GM18909 (cell line): Measurements from ENCODE around the gene FGF5.

Experiments
- ATAC-seq: cut with Tn5 transposase; IDR thresholded peaks from one replicate; pipeline ENCODE4 v1.9.1; 2021; ENCODE audit warnings: mild to moderate bottlenecking; ENCODE audit not compliant: unreplicated experiment, poor library complexity

FGF5 gene

GRCh38 chr4:80252953-80253352 is 13.5 kb upstream of the FGF5 start:
- no peak for ATAC-seq

DNA sequence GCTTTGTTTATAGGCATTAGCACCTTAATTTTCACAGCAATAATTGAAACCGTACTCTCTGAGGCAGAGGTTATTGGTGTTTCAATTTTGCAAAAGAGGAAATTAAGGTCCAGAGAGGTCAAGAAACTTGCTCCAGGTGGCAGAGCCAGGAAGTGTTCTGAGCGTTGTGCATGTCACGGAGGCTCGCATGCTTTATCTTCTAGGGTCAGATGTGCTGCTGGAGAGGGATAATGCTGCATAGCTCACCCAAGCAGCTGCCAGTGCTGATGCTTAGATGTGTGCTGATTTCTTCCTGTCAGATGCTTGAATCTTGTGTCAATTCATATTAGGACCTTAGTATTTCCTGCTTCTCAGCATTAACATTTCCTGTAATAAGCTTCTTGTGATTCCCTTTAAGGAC is 13.0 kb upstream of the FGF5 start:
- no peak for ATAC-seq

GRCh38 chr4:80254114-80254513 is 12.3 kb upstream of the FGF5 start:
- no peak for ATAC-seq

- ATAC-seq: no peak
Observed at GRCh38 chr4:80255329-80256095, 11.0 kb upstream of the FGF5 start.

GRCh38 chr4:80257851-80258250 is 8.6 kb upstream of the FGF5 start:
- no peak for ATAC-seq

DNA sequence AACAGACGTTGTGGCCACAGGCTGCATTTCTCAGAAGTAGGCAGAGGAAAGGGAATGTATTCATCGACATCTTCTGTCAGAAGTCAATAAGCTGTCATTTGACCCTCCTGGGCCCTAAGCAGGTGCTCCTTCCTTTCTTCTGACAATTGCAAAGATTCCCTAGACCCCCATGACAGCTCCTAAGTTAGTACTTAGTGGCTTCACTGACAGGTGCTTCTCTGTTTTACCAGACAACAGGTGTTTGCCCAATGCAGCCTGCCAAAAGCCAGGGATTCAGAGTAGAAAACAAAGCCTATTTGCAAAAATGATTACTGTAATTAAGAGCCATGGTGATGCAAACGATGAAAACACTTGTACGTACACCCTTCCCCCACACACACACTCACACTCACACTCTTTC is 7.5 kb upstream of the FGF5 start:
- no peak for ATAC-seq

- ATAC-seq: no peak
Observed at GRCh38 chr4:80259817-80260216, 6.6 kb upstream of the FGF5 start.

DNA sequence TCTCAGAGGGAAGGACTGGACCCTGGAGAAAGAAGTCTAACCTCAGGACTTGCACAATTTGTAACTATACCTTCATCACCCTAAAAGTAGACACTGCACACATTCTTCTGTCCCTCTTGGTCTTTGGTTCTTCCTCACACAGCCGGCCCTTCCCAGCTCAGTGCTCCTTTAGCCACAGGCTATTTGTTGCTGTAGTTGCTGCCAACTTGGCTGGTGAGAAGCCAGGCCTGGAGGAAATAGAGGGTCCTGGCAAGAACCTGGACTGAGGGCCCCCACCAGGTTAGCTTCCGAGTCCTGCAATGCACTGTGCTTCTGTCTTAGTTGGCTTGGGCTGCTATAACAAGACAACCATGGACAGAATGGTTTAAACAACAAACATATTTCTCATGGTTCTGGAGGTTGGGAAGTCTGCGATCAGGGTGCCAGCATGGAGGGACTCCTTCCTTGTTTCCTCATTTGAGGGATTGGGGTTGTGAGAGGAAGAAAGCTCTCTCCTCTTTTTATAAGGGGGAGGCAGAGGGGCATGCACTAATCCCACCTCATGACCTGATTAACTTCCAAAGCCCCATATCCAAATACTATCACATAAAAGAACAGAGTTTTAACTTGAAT is 4.4 kb upstream of the FGF5 start:
- no peak for ATAC-seq

- no peak for ATAC-seq
Observed at GRCh38 chr4:80263541-80264351, 2.7 kb upstream of the FGF5 start.

- ATAC-seq: no peak
Observed at GRCh38 chr4:80264352-80264647, 2.2 kb upstream of the FGF5 start.

GRCh38 chr4:80264825-80265224 is 1.6 kb upstream of the FGF5 start:
- no peak for ATAC-seq

- no peak for ATAC-seq
Observed at GRCh38 chr4:80265571-80266252, 752 bp upstream of the FGF5 start.

GRCh38 chr4:80266902-80267380 is 477 bp downstream of the FGF5 start:
- ATAC-seq: no peak

DNA sequence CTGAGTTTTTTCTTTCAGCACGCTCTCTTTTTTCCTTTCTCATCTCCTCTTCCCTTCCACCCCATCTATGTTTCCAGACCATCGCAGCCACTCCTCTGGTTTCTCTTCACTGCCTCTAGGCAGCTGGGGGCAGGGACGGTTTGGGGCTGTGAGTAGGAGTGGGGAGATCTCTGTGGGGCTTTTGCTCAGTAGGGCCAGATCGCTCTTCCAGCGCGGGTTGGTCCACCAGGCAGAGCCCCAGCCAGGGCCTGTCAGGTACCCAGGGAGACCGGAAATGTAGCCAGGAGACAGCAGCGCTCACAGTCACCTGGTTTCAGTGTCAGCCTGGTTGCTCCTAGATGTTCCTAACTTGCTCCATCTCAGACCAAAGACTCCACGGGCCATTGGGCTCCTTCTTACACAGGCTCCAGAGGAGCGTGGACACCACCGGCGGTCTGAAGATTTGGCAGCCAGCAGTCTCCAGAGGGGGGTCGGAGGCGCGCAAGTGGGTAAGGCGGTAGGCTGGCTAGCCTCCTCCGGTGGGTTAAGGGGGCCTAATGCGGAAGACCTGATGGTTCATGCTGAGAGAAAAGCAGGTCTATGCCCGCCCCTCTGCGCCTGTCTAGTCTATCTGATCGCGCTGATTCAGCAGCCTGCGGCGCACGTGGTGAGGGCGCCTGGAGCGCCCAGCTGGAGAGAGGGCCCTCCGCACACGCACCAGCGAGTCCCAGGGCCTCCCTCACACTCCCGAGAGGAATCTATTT is 1.8 kb downstream of the FGF5 start:
- no peak for ATAC-seq

GRCh38 chr4:80268936-80269335 is 2.5 kb downstream of the FGF5 start:
- ATAC-seq: no peak

DNA sequence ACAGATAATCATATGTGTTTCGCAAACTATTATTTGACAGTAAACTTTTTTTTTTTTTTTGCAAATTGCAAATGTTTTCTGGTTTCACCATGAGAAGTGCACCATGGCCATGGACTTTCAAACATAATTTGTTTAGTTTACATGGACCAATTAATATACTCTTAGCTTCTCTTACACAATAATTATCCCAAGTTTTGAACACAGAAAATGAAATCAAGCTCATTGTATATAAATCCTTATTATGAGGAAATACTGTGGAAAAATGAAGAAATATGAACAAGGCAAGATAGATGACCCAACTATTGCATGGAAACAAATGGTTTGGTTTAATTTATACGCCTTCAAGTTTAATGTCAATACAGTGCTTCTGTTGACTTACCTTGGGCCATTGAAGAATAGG is 3.9 kb downstream of the FGF5 start:
- ATAC-seq: no peak

GRCh38 chr4:80270868-80271267 is 4.4 kb downstream of the FGF5 start:
- ATAC-seq: no peak

GRCh38 chr4:80271801-80272200 is 5.3 kb downstream of the FGF5 start:
- no peak for ATAC-seq

- no peak for ATAC-seq
Observed at GRCh38 chr4:80276931-80277330, 10.5 kb downstream of the FGF5 start.

- no peak for ATAC-seq
Observed at GRCh38 chr4:80279751-80280150, 13.3 kb downstream of the FGF5 start.
